ENCODE data around the gene TMCC1.

TMCC1 gene

DNA sequence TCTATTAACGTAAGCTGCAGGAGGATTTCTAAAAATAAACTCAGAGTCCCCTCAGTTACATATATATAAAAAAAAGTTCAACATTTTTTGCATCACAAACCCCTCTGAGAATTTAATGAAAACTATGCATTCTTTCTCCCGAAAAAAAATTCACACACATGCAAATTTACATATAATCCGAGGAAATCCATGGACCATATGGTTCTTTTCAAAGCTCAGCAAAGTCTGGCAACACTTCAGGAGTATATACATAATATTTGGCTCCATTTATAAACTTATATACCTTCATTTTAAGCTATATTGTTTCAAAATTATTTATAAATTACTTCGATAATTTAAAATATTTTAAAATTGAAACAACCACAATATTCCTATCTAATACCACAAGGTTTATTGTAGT is 146.4 kb downstream of the TMCC1 start:
- no peak overlapping the region for H3K4me3 Mint-ChIP-seq
- H3K36me3 Mint-ChIP-seq (ENCODE audit: insufficient read depth), result no peaks in the 10 kb centered on the region
- no peaks in the 10 kb centered on the region for H3K27me3 Mint-ChIP-seq
- H3K9me3 Mint-ChIP-seq, result no peaks in the 10 kb centered on the region
- no peak overlapping the region for H3K27ac Mint-ChIP-seq (ENCODE audit: low read depth)
- ATAC-seq (replicated peaks; ENCODE audit: extremely low read depth, poor library complexity, severe bottlenecking) (no peak), DNase-seq (ENCODE audit: low spot score in 2 of 2) (no peak)
- peaks cover 19% of the 10 kb centered on the region for H3K4me1 Mint-ChIP-seq

DNA sequence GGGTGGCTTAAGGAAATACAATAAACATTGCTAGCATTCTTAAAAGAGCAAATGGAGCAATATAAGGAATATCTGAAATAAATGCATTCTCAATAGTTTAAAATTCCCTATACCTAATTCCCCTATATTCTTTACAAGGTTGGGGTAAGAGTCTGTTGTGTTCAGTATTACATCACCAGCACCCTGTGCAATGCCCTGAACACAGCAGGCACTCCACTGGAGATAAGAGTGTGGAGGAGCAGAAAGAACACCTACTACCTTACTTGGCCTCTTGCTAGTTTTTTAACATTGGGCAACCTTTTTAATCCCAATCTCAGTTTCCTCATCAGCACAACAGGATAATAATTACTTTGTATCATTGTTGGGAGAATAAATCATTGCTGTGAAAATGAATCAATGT is 146.9 kb downstream of the TMCC1 start:
- no peaks in the 10 kb centered on the region for H3K27me3 Mint-ChIP-seq

DNA sequence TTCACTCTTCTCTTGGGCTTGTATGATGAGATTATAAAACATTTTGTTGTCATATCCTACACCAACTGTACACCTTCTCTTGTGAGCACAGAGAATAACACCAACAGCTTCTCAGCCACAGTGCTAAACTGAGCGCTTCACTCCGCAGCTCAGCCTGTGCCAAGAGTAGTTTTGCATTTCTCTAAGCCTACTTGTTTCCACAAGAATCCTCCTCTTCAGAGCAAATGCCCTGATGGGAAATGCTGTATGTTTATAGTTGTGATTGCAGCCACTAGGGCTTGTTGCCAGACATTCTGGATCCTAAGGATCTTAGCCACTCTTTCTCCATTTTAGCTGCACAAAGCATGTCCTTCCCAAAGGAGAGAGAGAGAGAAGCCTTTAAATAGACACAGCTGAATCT is 148.3 kb downstream of the TMCC1 start:
- ATAC-seq (replicated peaks; ENCODE audit: extremely low read depth, poor library complexity, severe bottlenecking) (no peak), DNase-seq (ENCODE audit: low spot score in 2 of 2) (no peak)
- Mint-ChIP-seq H3K4me1 (peaks cover 34% of the 10 kb centered on the region), H3K36me3 (ENCODE audit: insufficient read depth) (no peaks in the 10 kb centered on the region), H3K4me3 (no peak overlapping the region), H3K27ac (ENCODE audit: low read depth) (no peak overlapping the region), H3K27me3 (no peaks in the 10 kb centered on the region), H3K9me3 (no peaks in the 10 kb centered on the region)

More for the DNA sequence above, 146.9 kb downstream of the TMCC1 start:
- DNase-seq (ENCODE audit: low spot score in 2 of 2) (no peak), ATAC-seq (replicated peaks; ENCODE audit: extremely low read depth, poor library complexity, severe bottlenecking) (no peak)
- Mint-ChIP-seq H3K9me3 (no peaks in the 10 kb centered on the region), H3K4me1 (peaks cover 23% of the 10 kb centered on the region), H3K36me3 (ENCODE audit: insufficient read depth) (no peaks in the 10 kb centered on the region), H3K4me3 (no peak overlapping the region), H3K27ac (ENCODE audit: low read depth) (no peak overlapping the region)

DNA sequence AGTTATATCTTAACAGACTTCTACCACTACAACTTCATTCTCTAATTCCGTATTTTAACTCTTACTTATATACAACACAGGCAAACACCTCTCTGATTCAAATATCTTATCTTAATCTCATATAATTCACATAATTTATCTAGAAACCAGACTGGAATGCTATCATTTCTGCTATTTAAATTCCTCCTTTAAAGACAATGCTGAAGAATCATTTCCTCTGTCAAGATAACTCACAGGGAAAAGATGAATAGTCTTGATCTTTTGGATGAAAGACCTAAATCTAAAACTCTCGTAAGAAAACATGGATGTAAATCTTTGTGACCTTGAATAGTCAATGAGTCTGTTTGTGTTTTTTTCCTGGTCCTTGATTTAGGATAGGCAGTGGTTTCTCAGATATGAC is 151.7 kb downstream of the TMCC1 start:
- DNase-seq (ENCODE audit: low spot score in 2 of 2), result no peak
- Mint-ChIP-seq H3K27ac (ENCODE audit: low read depth) (no peak overlapping the region), H3K4me1 (peaks cover 32% of the 10 kb centered on the region), H3K27me3 (no peaks in the 10 kb centered on the region), H3K4me3 (no peak overlapping the region), H3K36me3 (ENCODE audit: insufficient read depth) (peaks cover 2% of the 10 kb centered on the region), H3K9me3 (no peaks in the 10 kb centered on the region)
- ATAC-seq (replicated peaks; ENCODE audit: extremely low read depth, poor library complexity, severe bottlenecking), result no peak

DNA sequence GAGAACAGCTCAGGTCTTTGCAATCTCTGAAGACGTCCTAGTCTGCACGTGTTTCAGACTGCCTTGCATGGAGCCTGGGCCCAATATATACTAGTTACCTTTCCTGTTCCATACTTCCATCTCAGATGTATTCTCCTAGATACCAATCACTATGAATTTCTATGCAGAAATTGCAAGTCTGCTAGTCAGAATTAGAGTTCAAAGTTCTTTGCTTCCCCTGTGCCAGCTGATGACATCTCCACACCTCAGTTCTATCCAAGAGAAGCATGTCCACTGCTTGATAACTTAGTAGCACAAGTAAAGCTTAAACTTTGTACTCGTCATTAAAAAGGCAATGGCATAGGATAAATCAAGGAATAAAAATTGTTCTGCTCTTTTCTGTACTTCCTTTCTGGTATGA is 153.4 kb downstream of the TMCC1 start:
- Mint-ChIP-seq H3K36me3 (ENCODE audit: insufficient read depth) (peaks cover 2% of the 10 kb centered on the region), H3K4me1 (peaks cover 32% of the 10 kb centered on the region), H3K4me3 (no peak overlapping the region), H3K27ac (ENCODE audit: low read depth) (peak overlapping the region; percentile 60), H3K9me3 (no peaks in the 10 kb centered on the region), H3K27me3 (no peaks in the 10 kb centered on the region)
- DNase-seq (ENCODE audit: low spot score in 2 of 2) (no peak), ATAC-seq (replicated peaks; ENCODE audit: extremely low read depth, poor library complexity, severe bottlenecking) (no peak)

DNA sequence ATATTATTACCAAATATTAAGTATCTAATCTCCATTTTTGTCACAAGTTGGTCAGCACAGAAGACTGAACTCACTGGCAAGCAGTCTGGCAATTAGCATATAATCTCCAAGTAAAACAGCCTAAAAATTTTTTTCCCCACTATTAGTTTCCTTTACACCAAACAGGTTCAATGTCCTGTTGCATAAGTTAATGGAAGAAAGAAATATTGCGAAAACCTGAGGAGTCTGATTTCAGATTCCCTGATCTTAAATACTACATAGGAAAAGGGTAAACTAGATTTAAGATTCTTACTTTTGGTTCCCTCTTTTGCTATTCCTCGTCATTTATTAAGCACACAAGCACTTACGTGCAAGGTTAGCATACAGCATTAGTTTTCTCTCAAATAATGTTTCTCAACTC is 153.9 kb downstream of the TMCC1 start:
- H3K27ac Mint-ChIP-seq (ENCODE audit: low read depth), result no peak overlapping the region
- no peaks in the 10 kb centered on the region for H3K9me3 Mint-ChIP-seq
- H3K27me3 Mint-ChIP-seq, result no peaks in the 10 kb centered on the region
- H3K4me3 Mint-ChIP-seq, result no peak overlapping the region
- ATAC-seq (replicated peaks; ENCODE audit: extremely low read depth, poor library complexity, severe bottlenecking) (no peak), DNase-seq (ENCODE audit: low spot score in 2 of 2) (no peak)
- peaks cover 28% of the 10 kb centered on the region for H3K4me1 Mint-ChIP-seq
- peaks cover 2% of the 10 kb centered on the region for H3K36me3 Mint-ChIP-seq (ENCODE audit: insufficient read depth)

DNA sequence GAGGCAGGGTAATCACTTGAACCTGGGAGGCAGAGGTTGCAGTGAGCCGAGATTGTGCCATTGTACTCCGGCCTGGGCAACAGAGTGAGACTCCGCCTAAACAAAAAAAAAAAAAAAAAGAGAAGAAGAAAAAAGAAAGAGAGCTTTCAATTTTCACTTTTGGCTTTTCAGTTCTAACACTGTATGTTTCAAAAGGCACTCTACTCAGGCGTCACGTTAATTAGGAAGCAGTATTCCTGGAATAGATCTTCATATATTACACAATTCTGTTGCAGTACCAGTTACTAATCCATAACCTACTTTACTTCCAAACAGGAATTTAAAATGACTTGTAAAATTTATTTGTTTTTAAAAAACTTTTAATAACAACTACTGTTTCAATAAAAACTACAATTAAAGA is 155.3 kb downstream of the TMCC1 start:
- Mint-ChIP-seq H3K4me3 (no peak overlapping the region), H3K36me3 (ENCODE audit: insufficient read depth) (peaks cover 2% of the 10 kb centered on the region), H3K4me1 (peaks cover 26% of the 10 kb centered on the region), H3K27me3 (no peaks in the 10 kb centered on the region), H3K9me3 (no peaks in the 10 kb centered on the region), H3K27ac (ENCODE audit: low read depth) (no peak overlapping the region)
- DNase-seq (ENCODE audit: low spot score in 2 of 2) (no peak), ATAC-seq (replicated peaks; ENCODE audit: extremely low read depth, poor library complexity, severe bottlenecking) (no peak)

DNA sequence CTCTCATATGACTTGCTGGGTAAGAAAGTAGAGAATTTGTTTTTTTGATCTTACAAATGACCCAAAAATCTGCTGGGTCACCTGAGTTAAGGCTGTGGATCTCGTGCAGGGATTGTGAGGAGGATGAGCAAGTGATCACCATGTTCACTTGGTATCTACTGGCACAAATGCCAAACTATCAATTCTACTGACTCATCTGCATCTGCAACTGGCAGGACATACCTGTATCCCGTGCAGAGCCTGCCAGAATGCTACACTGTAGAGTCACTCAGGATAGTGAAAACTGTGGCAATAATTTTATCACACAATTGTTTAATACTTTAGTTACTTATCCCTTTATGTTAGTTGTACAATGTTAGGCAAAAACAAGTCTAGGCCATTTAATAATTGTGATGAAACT is 157.4 kb downstream of the TMCC1 start:
- no peak overlapping the region for H3K4me3 Mint-ChIP-seq

DNA sequence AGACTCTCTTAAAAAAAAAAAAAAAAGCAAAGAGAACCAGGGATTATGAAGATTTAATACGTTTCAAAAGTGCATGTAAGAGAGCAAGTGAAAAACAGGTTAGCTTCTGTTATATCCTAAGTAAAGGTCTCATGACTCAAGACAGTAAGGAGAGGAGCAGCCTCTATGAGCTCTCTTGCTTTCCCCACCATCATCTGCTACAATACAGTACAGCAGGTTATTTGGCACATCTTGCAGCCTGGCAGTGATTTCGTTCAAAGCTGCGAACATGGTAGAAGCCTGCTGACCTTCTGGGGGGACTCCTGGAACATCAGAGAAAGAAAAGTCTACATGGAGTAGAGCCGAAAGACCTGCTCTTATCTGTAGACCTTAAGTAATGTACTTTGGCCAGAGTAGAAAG is 157.9 kb downstream of the TMCC1 start:
- Mint-ChIP-seq H3K36me3 (ENCODE audit: insufficient read depth) (peaks cover 2% of the 10 kb centered on the region), H3K4me3 (no peak overlapping the region), H3K27ac (ENCODE audit: low read depth) (no peak overlapping the region), H3K9me3 (no peaks in the 10 kb centered on the region), H3K27me3 (no peaks in the 10 kb centered on the region), H3K4me1 (peaks cover 9% of the 10 kb centered on the region)
- DNase-seq (ENCODE audit: low spot score in 2 of 2) (no peak), ATAC-seq (replicated peaks; ENCODE audit: extremely low read depth, poor library complexity, severe bottlenecking) (no peak)

More for the DNA sequence above, 157.4 kb downstream of the TMCC1 start:
- Mint-ChIP-seq H3K4me1 (peaks cover 13% of the 10 kb centered on the region), H3K27me3 (no peaks in the 10 kb centered on the region), H3K36me3 (ENCODE audit: insufficient read depth) (peaks cover 2% of the 10 kb centered on the region), H3K9me3 (no peaks in the 10 kb centered on the region), H3K27ac (ENCODE audit: low read depth) (no peak overlapping the region)
- ATAC-seq (replicated peaks; ENCODE audit: extremely low read depth, poor library complexity, severe bottlenecking), result no peak
- no peak for DNase-seq (ENCODE audit: low spot score in 2 of 2)

DNA sequence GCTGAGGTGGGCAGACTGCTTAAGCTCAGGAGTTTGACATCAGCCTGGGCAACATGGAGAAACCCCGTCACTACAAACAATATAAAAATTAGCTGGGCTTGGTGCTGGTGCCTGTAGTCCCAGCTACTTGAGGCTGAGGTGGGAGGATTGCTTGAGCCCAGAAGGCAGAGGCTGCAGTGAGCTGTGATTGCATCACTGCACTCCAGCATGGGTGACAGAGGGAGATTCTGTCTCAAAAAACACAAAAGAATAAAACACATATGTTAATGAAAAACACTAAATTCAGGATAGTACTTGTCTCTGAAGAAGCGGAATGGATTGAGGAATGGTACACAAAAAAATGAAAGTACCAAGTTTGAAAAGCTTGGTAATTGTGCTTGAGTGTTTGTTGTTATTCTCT is 159.1 kb downstream of the TMCC1 start:
- H3K36me3 Mint-ChIP-seq (ENCODE audit: insufficient read depth), result peaks cover 2% of the 10 kb centered on the region
- no peaks in the 10 kb centered on the region for H3K4me1 Mint-ChIP-seq
- H3K27me3 Mint-ChIP-seq, result no peaks in the 10 kb centered on the region
- DNase-seq (ENCODE audit: low spot score in 2 of 2) (no peak), ATAC-seq (replicated peaks; ENCODE audit: extremely low read depth, poor library complexity, severe bottlenecking) (no peak)
- H3K4me3 Mint-ChIP-seq, result no peak overlapping the region
- no peak overlapping the region for H3K27ac Mint-ChIP-seq (ENCODE audit: low read depth)
- H3K9me3 Mint-ChIP-seq, result no peaks in the 10 kb centered on the region

DNA sequence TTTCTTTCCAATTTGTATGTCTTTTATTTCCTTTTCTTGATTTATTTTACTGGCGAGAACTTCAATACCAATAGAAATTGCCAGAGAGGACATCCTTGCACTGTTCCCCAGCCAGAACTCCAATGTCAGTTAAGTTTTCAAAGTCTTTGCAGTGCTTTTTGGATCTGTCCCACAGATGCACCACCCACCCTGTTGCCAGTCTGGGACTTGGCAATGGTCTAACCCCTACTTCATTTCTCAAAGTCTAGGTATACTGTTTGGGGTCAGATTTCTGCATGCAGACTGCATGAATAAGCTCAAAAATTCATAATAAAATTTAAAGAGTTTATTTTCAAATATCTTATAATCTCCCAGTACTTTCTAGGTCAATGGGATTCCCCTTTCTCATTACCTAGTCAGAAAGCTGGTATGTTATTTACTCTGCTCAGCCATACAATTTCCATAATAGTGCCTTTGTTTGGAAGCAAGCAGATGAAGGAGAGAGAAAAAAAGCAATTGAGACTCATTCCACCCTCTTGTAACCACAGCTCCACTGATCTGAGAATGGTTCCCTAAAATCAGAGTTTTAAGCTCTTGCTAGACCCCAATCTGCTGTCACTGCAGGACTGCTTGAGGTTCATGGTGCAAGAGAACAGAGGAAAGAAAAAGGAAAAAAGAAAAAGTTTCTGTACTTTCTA is 161.2 kb downstream of the TMCC1 start:
- H3K4me1 Mint-ChIP-seq, result peaks cover 5% of the 10 kb centered on the region
- DNase-seq (ENCODE audit: low spot score in 2 of 2) (no peak), ATAC-seq (replicated peaks; ENCODE audit: extremely low read depth, poor library complexity, severe bottlenecking) (no peak)
- H3K4me3 Mint-ChIP-seq, result no peak overlapping the region
- no peaks in the 10 kb centered on the region for H3K9me3 Mint-ChIP-seq
- peaks cover 2% of the 10 kb centered on the region for H3K36me3 Mint-ChIP-seq (ENCODE audit: insufficient read depth)
- H3K27me3 Mint-ChIP-seq, result no peaks in the 10 kb centered on the region
- no peak overlapping the region for H3K27ac Mint-ChIP-seq (ENCODE audit: low read depth)

DNA sequence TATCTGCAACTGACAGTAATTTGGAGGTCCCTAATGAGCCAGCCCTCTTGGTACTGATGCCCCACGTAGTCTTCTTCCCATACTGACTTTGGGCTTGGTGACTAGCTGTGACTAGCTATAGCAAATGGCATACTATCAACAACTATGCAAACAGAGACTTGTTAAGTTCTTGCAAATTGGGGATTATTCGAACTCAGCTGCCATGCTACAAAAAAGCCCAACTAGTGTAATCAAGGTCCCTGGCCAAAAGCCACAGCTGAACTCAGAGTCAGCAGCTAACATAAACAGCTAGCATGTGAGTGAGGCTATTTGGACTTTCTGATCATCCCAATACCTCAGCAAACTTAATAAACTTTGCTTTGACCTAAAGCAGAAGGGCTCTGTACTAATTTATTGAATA is 165.8 kb downstream of the TMCC1 start:
- Mint-ChIP-seq H3K4me3 (no peak overlapping the region), H3K9me3 (no peaks in the 10 kb centered on the region), H3K4me1 (peaks cover 5% of the 10 kb centered on the region), H3K27me3 (no peaks in the 10 kb centered on the region), H3K27ac (ENCODE audit: low read depth) (no peak overlapping the region), H3K36me3 (ENCODE audit: insufficient read depth) (no peaks in the 10 kb centered on the region)
- no peak for ATAC-seq (replicated peaks; ENCODE audit: extremely low read depth, poor library complexity, severe bottlenecking)
- DNase-seq (ENCODE audit: low spot score in 2 of 2), result no peak

DNA sequence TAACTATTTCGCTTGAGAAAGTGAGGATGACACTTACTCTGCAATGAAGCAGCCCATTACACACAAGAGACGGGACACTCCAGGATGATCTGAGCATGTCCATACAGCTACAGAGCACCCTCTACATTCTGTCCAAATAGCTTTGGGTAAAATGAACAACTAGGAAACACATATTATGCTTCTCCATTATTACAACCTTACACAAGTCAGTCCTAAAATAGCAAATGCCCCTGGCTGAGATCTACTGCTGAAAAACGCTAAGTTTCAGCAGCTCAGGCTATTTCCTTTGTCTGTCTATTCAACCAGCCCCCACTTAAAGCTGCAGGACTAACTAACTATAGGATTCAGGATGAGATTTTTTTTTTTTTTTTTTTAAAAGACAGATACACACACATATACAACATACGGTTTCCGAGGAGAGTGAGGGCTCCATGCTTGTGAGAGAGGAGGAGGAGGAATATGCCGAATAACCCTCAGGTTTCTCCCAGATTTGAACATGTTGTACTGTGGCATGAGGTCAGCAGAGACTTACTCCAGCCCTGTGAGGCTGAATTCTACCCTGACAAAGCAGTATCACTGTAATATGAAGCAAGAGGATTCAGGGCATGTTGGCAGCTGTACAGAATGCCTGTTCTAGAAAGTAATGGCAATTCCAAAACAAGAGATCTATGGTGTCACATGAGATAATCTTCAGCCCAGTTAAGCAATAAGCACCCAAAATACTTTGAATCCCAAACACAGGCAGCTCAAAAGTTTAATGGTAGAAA is 169.8 kb downstream of the TMCC1 start:
- ATAC-seq (replicated peaks; ENCODE audit: extremely low read depth, poor library complexity, severe bottlenecking) (no peak), DNase-seq (ENCODE audit: low spot score in 2 of 2) (no peak)
- Mint-ChIP-seq H3K4me3 (no peak overlapping the region), H3K9me3 (no peaks in the 10 kb centered on the region), H3K36me3 (ENCODE audit: insufficient read depth) (no peaks in the 10 kb centered on the region), H3K4me1 (peaks cover 11% of the 10 kb centered on the region), H3K27me3 (no peaks in the 10 kb centered on the region), H3K27ac (ENCODE audit: low read depth) (no peak overlapping the region)

Measured in central memory CD8-positive, alpha-beta T cell (primary cell).